CD14-positive monocyte (primary cell): ENCODE data around the gene TRMT112. TPM values are rescaled to one million over a fixed set of nuclear protein-coding genes. Genes with fewer than 3 reads are reported as not detected.

Source experiments
- DNase-seq, 3 donors: peaks; one replicate each; pipeline ENCODE4 v3.0.0-alpha.2; 2011 to 2022
- H2AFZ ChIP-seq: 2 replicates; pipeline ENCODE4 v1.6.0; 2012; ENCODE audit warnings: mild to moderate bottlenecking, low read depth, low read length, inconsistent platforms; ENCODE audit not compliant: insufficient read depth, poor library complexity, severe bottlenecking
- H3K27ac ChIP-seq, 2 donors: 1 replicate in 1 of 2; 2 replicates in 1 of 2; pipeline ENCODE4 v1.5.1; 2012 to 2013; ENCODE audit warnings: low read length in 2 of 2, control low read depth in 1 of 2, inconsistent platforms in 1 of 2, low read depth in 1 of 2, mild to moderate bottlenecking in 1 of 2
- H3K27me3 ChIP-seq, 2 donors: one replicate each; pipeline versions ENCODE4 v1.6.0 to v1.6.1; 2011 to 2013; ENCODE audit warnings: low read length in 2 of 2; ENCODE audit not compliant: control insufficient read depth in 2 of 2, insufficient read depth in 2 of 2
- H3K36me3 ChIP-seq, 2 donors: replicated peaks in 1 of 2; 1 replicate in 1 of 2; 2 replicates in 1 of 2; pipeline versions ENCODE4 v1.5.1 to v1.6.1; 2012 to 2013; ENCODE audit warnings: low read length in 2 of 2, control low read depth in 1 of 2, inconsistent platforms in 1 of 2, mild to moderate bottlenecking in 1 of 2; ENCODE audit not compliant: insufficient read depth in 2 of 2, control insufficient read depth in 1 of 2
- H3K4me1 ChIP-seq, 2 donors: 1 replicate in 1 of 2; 2 replicates in 1 of 2; pipeline versions ENCODE4 v1.5.1 to v1.6.1; 2012 to 2013; ENCODE audit warnings: low read length in 2 of 2, control low read depth in 1 of 2, inconsistent platforms in 1 of 2, mild to moderate bottlenecking in 1 of 2, moderate library complexity in 1 of 2; ENCODE audit not compliant: insufficient read depth in 2 of 2, control insufficient read depth in 1 of 2
- H3K4me2 ChIP-seq: replicated peaks from 2 replicates; pipeline ENCODE3; 2012; ENCODE audit warnings: low read length, moderate library complexity, mild to moderate bottlenecking; ENCODE audit not compliant: poor library complexity, severe bottlenecking; ENCODE audit errors: extremely low read depth
- H3K4me3 ChIP-seq, 3 experiments: fragments of 200-600 bp in 1 of 3; sonication (generic) in 1 of 3; replicated peaks in 1 of 3; 1 replicate in 2 of 3; 2 replicates in 1 of 3; pipeline ENCODE4 v1.5.1; 2011 to 2013; ENCODE audit warnings: low read length in 3 of 3, mild to moderate bottlenecking in 3 of 3, control low read depth in 2 of 3, low read depth in 2 of 3, inconsistent platforms in 1 of 3, moderate library complexity in 1 of 3
- H3K79me2 ChIP-seq: 2 replicates; pipeline ENCODE4 v1.6.0; 2012; ENCODE audit warnings: mild to moderate bottlenecking, control low read depth, inconsistent platforms, low read length, moderate library complexity; ENCODE audit not compliant: insufficient read depth
- H3K9ac ChIP-seq: 2 replicates; pipeline ENCODE4 v1.6.0; 2017; ENCODE audit warnings: low read length, mild to moderate bottlenecking; ENCODE audit not compliant: insufficient read depth, poor library complexity, severe bottlenecking
- H3K9me3 ChIP-seq, 2 donors: replicated peaks in 1 of 2; 1 replicate in 1 of 2; 2 replicates in 1 of 2; pipeline versions ENCODE4 v1.5.1 to v1.6.1; 2012 to 2013; ENCODE audit warnings: low read length in 2 of 2, control low read depth in 1 of 2; ENCODE audit not compliant: control insufficient read depth in 1 of 2, insufficient read depth in 1 of 2
- H4K20me1 ChIP-seq: 2 replicates; pipeline ENCODE4 v1.6.0; 2012; ENCODE audit warnings: mild to moderate bottlenecking, low read length, control low read depth, moderate library complexity; ENCODE audit not compliant: insufficient read depth
- H3K27ac Mint-ChIP-seq, 7 donors: one replicate each; pipeline ENCODE4 v1.8.0; 2020; ENCODE audit warnings: mild to moderate bottlenecking in 7 of 7, mixed read lengths in 7 of 7, moderate library complexity in 6 of 7, inconsistent platforms in 2 of 7
- H3K27me3 Mint-ChIP-seq, 3 donors: one replicate each; pipeline ENCODE4 v1.8.0; 2021 to 2022; ENCODE audit warnings: low read depth in 3 of 3, mild to moderate bottlenecking in 3 of 3, mixed read lengths in 3 of 3, moderate library complexity in 3 of 3, inconsistent platforms in 1 of 3
- H3K36me3 Mint-ChIP-seq, 2 donors: one replicate each; pipeline ENCODE4 v1.8.0; 2020; ENCODE audit warnings: mixed read lengths in 2 of 2, inconsistent platforms in 1 of 2, mild to moderate bottlenecking in 1 of 2
- H3K4me1 Mint-ChIP-seq: one replicate; pipeline ENCODE4 v1.8.0; 2020; ENCODE audit warnings: mild to moderate bottlenecking, mixed read lengths
- H3K4me3 Mint-ChIP-seq, 2 donors: one replicate each; pipeline ENCODE4 v1.8.0; 2020; ENCODE audit warnings: mild to moderate bottlenecking in 2 of 2, mixed read lengths in 2 of 2, moderate library complexity in 1 of 2
- H3K9me3 Mint-ChIP-seq, 7 donors: one replicate each; pipeline ENCODE4 v1.8.0; 2020 to 2022; ENCODE audit warnings: mixed read lengths in 7 of 7, mild to moderate bottlenecking in 6 of 7, moderate library complexity in 6 of 7, inconsistent platforms in 2 of 7
- WGBS: methylation state at CpG from one replicate; pipeline ENCODE4 v1.1.5; 2013; ENCODE audit warnings: missing lambda C conversion rate; ENCODE audit not compliant: insufficient coverage; 5-methylcytosine and 5-hydroxymethylcytosine counted together
- intact Hi-C, 2 donors: fragments of 100-400 bp; cut with micrococcal nuclease; formaldehyde crosslinking; loops; one replicate each; pipeline versions ENCODE4 v1.15.0 to v1.15.1; 2023
- polyA plus RNA-seq, 3 donors: library from polyadenylated mRNA; depleted of rRNA in 1 of 3; unstranded in 2 of 3; stranded (reverse) in 1 of 3; fragments of 300-500 nt in 2 of 3; fragments of >200 nt in 1 of 3; fragmentation: Illumina TruSeq in 2 of 3; gene quantifications; 1 replicate in 2 of 3; 2 replicates in 1 of 3; pipeline ENCODE4 v1.2.3, GENCODE V29; 2012 to 2021
- TF ChIP-seq, protein P1 (sequence below): fragments of 200-600 bp; IDR thresholded peaks from one replicate; pipeline ENCODE4 v1.8.0; 2022; ENCODE audit warnings: antibody characterized with exemption, mild to moderate bottlenecking

Gene TRMT112
- polyA plus RNA-seq, 3 donors: 162 to 298 (median 254) TPM

DNA sequence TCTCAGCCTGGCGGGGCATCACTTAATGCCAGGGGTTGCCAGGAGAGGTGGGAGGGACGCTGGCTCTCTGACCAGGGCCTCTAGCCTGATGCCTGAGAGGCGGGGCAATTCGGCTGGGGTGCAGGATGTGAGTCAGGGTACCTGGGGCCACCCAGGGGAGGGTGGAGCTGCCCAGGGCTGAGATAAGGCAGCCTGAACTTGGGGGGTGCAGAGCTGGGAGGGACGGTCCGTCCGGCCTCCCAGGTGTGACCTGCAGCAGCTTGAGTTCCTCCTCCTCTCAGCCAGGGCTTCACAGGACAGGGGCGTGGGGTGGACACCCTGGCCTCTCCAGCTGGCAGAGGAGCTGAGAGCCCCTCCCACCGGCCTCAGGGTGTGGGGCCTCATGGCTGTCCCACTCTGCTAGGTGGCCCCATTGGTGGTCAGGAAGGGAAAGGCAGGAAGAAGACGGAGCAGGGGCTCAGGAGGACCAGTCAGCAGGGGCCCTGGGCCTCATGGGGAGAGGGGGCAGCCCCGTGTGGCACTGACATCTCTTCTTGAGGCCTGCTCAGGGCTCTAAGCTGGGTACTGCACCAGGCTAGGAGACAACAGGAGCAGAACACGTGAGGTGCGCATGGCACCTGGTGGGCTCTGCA is 40.7 kb upstream of the TRMT112 start:
- Mint-ChIP-seq H3K4me3 (peak overlapping the region in 1 of 2 donors; percentile 39), H3K9me3 (no peaks in the 10 kb centered on the region), H3K4me1 (peaks cover 51% of the 10 kb centered on the region), H3K36me3 (peaks cover 34 to 58% of the 10 kb centered on the region in 2 donors), H3K27ac (peak overlapping the region in 5 of 7 donors; percentile 24 to 86 (median 75)), H3K27me3 (no peaks in the 10 kb centered on the region)
- no peak for DNase-seq
- peaks cover 47 to 65% of the 10 kb centered on the region in 2 donors for H3K4me1 ChIP-seq
- H3K27ac ChIP-seq: no peak overlapping the region
- TF ChIP-seq, protein P1, sequence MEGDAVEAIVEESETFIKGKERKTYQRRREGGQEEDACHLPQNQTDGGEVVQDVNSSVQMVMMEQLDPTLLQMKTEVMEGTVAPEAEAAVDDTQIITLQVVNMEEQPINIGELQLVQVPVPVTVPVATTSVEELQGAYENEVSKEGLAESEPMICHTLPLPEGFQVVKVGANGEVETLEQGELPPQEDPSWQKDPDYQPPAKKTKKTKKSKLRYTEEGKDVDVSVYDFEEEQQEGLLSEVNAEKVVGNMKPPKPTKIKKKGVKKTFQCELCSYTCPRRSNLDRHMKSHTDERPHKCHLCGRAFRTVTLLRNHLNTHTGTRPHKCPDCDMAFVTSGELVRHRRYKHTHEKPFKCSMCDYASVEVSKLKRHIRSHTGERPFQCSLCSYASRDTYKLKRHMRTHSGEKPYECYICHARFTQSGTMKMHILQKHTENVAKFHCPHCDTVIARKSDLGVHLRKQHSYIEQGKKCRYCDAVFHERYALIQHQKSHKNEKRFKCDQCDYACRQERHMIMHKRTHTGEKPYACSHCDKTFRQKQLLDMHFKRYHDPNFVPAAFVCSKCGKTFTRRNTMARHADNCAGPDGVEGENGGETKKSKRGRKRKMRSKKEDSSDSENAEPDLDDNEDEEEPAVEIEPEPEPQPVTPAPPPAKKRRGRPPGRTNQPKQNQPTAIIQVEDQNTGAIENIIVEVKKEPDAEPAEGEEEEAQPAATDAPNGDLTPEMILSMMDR: no peak
- H3K27me3 ChIP-seq: no peaks in the 10 kb centered on the region
- peaks cover 44% of the 10 kb centered on the region for H3K79me2 ChIP-seq
- H3K4me2 ChIP-seq: peak overlapping the region; percentile 100
- peak overlapping the region; percentile 80 for H3K9ac ChIP-seq
- no peak overlapping the region for H2AFZ ChIP-seq
- 58% methylated on average over 7 of the region's 13 CpGs for WGBS
- H3K36me3 ChIP-seq: peaks cover 39 to 57% of the 10 kb centered on the region in 2 donors
- H4K20me1 ChIP-seq: peaks cover 72% of the 10 kb centered on the region
- no peaks in the 10 kb centered on the region for H3K9me3 ChIP-seq
- intact Hi-C loops: loop anchor here (5.0 kb wide), 1 partner anchor 41 kb away; the partner anchor contains the start of genes PRDX5 (in 2 of the 2) and TRMT112 (in 2 of the 2)
- H3K4me3 ChIP-seq: peak overlapping the region in 1 of 3 experiments; percentile 95

DNA sequence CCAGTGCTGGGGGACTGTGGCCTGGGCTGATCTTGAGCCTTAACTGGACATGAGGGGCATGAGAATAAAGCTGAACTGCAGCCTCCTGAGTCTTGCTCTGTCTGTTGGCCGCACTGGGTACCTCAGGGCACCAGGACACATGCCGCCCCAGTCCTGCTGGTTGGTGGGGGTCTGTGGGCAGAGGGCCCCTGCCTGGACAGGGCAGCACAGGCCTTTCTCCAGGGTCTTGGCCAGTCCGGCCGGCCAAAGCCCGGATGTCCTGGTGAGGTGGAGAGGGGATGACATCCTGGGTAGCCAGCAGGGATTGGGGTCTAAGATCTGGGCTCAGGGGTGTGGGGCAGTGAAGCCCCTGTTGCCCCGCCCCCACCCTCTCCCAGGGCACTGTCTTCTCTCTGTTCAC is 40.1 kb upstream of the TRMT112 start:
- 100% methylated on average over 2 of the region's 6 CpGs for WGBS
- intact Hi-C loops: loop anchor here (5.0 kb wide), 1 partner anchor 40 kb away; the partner anchor contains the start of genes PRDX5 (in 2 of the 2) and TRMT112 (in 2 of the 2)
- no peak overlapping the region for H2AFZ ChIP-seq

More for the DNA sequence above, 40.1 kb upstream of the TRMT112 start:
- peaks cover 39 to 57% of the 10 kb centered on the region in 2 donors for H3K36me3 ChIP-seq
- H3K4me3 ChIP-seq: no peak overlapping the region
- peaks cover 78% of the 10 kb centered on the region for H4K20me1 ChIP-seq
- Mint-ChIP-seq H3K36me3 (peaks cover 29 to 58% of the 10 kb centered on the region in 2 donors), H3K27ac (peak overlapping the region in 3 of 7 donors; percentile 68 to 78 (median 75)), H3K27me3 (no peaks in the 10 kb centered on the region), H3K4me3 (no peak overlapping the region), H3K4me1 (peaks cover 51% of the 10 kb centered on the region), H3K9me3 (no peaks in the 10 kb centered on the region)
- peaks cover 41% of the 10 kb centered on the region for H3K79me2 ChIP-seq
- no peak overlapping the region for H3K9ac ChIP-seq
- H3K4me2 ChIP-seq: no peak overlapping the region
- H3K27me3 ChIP-seq: no peaks in the 10 kb centered on the region
- no peaks in the 10 kb centered on the region for H3K9me3 ChIP-seq
- DNase-seq: no peak
- TF ChIP-seq, protein P1: no peak
- peaks cover 47 to 65% of the 10 kb centered on the region in 2 donors for H3K4me1 ChIP-seq
- no peak overlapping the region for H3K27ac ChIP-seq
